Vagina (tissue), 2 donors: ENCODE data around the gene SCGB2B2. TPM values are rescaled to one million over a fixed set of nuclear protein-coding genes. Genes with fewer than 3 reads are reported as not detected.
"Not testable (repeated sequence)": the region's sequence is repeated elsewhere in the genome, so short reads cannot be mapped to it uniquely, and the experiment has no call there.

Source experiments
- DNase-seq, 2 donors: peaks; one replicate each; pipeline ENCODE4 v3.0.0-alpha.2; 2017; ENCODE audit errors: extremely low spot score in 2 of 2
- H3K27ac ChIP-seq: fragments of 200-600 bp; sonication (generic); one replicate; pipeline ENCODE4 v1.5.1; 2019
- H3K27me3 ChIP-seq: fragments of 200-600 bp; sonication (generic); one replicate; pipeline ENCODE4 v1.5.1; 2019
- H3K36me3 ChIP-seq, 2 donors: fragments of 200-600 bp; sonication (generic); one replicate each; pipeline ENCODE4 v1.5.1; 2017 to 2019
- H3K4me1 ChIP-seq: fragments of 200-600 bp; sonication (generic); one replicate; pipeline ENCODE4 v1.5.1; 2019
- H3K4me3 ChIP-seq, 2 donors: fragments of 200-600 bp; sonication (generic); 1 replicate in 1 of 2; 2 replicates in 1 of 2; pipeline ENCODE4 v1.5.1; 2016 to 2019
- H3K9me3 ChIP-seq: fragments of 200-600 bp; sonication (generic); one replicate; pipeline ENCODE4 v1.5.1; 2019
- POLR2A ChIP-seq, 2 donors: fragments of 450-650 bp; IDR thresholded peaks; one replicate each; pipeline ENCODE4 v1.6.1; 2017; ENCODE audit warnings: antibody characterized with exemption in 2 of 2, mild to moderate bottlenecking in 2 of 2, moderate library complexity in 2 of 2
- POLR2AphosphoS5 ChIP-seq, 2 donors: sonication (generic); formaldehyde crosslinking; IDR thresholded peaks; one replicate each; pipeline ENCODE4 v1.9.0; 2017; ENCODE audit warnings: antibody characterized with exemption in 2 of 2, mild to moderate bottlenecking in 2 of 2, low read depth in 1 of 2; ENCODE audit not compliant: insufficient read depth in 1 of 2
- intact Hi-C: fragments of 100-400 bp; cut with DNase I; formaldehyde crosslinking; loops from one replicate; pipeline ENCODE4 v1.15.1; 2023
- total RNA-seq: library from RNA; depleted of rRNA; stranded (reverse); fragments of >200 nt; gene quantifications from one replicate; pipeline ENCODE4 v1.2.3, GENCODE V29; 2016
- TF ChIP-seq, protein P1 (sequence below), 3 experiments: fragments of 450-650 bp in 2 of 3; fragments of 200-600 bp in 1 of 3; sonication (generic) in 1 of 3; IDR thresholded peaks; one replicate each; pipeline ENCODE4 v1.5.1; 2017 to 2019; ENCODE audit warnings: antibody characterized with exemption in 3 of 3, mild to moderate bottlenecking in 2 of 3, moderate library complexity in 2 of 3

SCGB2B2 gene
- total RNA-seq, 1 donor from 2014 or later = 0.49 TPM

DNA sequence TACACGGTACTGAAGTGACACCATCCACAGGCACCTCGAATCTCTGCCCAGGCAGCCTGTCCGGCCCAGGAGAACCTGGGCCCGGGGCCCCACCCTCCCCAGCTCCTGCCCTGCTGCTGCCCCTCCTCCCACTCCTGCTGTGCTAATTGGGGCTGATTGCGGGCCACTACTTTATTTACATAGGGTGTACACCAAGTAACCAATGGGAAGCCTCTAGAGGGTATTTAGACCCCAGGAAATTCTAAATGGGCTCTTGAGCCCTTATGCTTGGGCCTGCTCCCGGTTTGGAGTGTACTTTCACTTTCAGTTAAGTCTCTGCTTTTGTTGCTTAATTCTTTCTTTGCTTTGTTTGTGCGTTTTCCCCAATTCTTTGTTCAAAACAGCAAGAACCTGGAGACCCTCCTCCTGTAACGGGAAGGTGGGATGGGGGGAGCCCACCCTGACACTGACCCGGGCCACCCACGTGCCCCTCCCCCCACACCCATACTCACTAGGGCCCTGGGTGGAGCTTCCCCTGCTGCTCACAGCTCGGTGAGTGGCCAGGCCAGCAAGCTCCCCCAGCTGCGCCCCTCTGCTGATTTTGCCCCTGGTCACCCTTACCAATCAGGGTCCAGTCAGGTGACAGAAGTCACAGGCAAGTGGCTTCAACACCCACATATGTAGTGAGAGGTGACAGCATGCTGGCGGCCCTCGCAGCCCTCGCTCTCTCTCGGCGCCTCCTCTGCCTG is 9.4 kb downstream of the SCGB2B2 start:
- Histone ChIP-seq H3K36me3 (no peaks in the 10 kb centered on the region), H3K27me3 (no peaks in the 10 kb centered on the region), H3K4me3 (peak overlapping the region; percentile 32 to 40), H3K9me3 (no peaks in the 10 kb centered on the region), H3K27ac (no peak overlapping the region), H3K4me1 (peaks cover 11% of the 10 kb centered on the region)
- no peak for DNase-seq
- intact Hi-C loops = no loop called here
- no peak for TF ChIP-seq POLR2AphosphoS5 (IDR thresholded peaks at IDR 0.05; ENCODE audit: insufficient read depth in 1 of 2, low read depth in 1 of 2)
- TF ChIP-seq, protein P1, sequence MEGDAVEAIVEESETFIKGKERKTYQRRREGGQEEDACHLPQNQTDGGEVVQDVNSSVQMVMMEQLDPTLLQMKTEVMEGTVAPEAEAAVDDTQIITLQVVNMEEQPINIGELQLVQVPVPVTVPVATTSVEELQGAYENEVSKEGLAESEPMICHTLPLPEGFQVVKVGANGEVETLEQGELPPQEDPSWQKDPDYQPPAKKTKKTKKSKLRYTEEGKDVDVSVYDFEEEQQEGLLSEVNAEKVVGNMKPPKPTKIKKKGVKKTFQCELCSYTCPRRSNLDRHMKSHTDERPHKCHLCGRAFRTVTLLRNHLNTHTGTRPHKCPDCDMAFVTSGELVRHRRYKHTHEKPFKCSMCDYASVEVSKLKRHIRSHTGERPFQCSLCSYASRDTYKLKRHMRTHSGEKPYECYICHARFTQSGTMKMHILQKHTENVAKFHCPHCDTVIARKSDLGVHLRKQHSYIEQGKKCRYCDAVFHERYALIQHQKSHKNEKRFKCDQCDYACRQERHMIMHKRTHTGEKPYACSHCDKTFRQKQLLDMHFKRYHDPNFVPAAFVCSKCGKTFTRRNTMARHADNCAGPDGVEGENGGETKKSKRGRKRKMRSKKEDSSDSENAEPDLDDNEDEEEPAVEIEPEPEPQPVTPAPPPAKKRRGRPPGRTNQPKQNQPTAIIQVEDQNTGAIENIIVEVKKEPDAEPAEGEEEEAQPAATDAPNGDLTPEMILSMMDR (IDR thresholded peaks at IDR 0.05) = no peak
- TF ChIP-seq POLR2A (IDR thresholded peaks at IDR 0.05) = no peak

DNA sequence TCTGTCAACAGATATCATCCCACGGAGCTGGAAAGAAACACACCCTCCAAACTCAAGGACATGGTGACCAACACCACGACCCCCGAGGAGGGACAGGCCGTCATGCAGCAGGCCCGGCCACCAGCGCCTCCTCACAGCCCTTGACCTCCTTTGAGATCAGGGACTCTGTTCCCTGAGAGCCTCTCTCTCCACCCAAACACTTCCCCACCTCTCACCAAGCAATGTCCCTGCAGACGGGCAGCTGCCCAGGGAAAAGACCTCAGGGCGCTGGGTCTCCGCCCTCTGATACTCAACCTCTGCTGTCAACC is 10.0 kb downstream of the SCGB2B2 start:
- Histone ChIP-seq H3K36me3 (no peaks in the 10 kb centered on the region), H3K4me3 (peak overlapping the region; percentile 32 to 40), H3K27me3 (no peaks in the 10 kb centered on the region), H3K9me3 (no peaks in the 10 kb centered on the region), H3K4me1 (peaks cover 11% of the 10 kb centered on the region), H3K27ac (no peak overlapping the region)
- no peak for DNase-seq
- TF ChIP-seq, protein P1 (IDR thresholded peaks at IDR 0.05) = no peak
- no peak for TF ChIP-seq POLR2AphosphoS5 (IDR thresholded peaks at IDR 0.05; ENCODE audit: insufficient read depth in 1 of 2, low read depth in 1 of 2)
- no peak for TF ChIP-seq POLR2A (IDR thresholded peaks at IDR 0.05)
- intact Hi-C loops = no loop called here

DNA sequence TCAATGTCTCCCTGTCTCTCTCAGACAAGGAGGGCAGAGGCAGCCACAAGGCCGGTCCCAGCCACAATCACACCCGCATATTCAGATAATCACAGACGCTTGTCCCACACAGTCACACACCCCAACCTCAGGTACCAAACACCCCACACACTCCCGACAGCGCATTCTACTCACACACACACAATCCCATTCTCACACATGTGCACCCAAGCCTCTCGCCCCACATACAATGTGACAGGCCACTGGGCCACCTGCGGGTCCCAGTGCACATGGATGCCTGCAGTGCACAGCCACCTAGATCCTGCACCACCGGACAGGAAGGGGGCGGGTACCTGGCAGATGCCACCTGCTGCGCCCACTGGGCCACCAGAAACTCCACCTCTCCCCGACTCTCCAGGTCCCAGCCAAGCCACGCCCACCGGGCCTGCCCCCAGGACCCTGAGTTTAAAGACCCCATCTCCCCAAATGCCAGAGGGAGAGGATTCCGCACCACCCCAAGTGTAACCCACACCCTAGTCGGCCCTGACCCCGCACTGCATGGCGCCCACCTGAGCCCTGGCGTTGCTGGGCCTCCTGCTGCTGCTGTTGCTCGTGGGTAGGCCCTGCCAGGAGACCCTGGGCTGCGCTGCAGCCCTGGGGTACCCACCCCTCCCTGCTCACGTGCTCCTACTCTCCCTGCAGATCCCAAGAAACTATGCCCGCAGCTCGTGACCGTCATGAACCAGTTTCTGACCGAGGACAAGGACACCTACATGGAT is 10.6 kb downstream of the SCGB2B2 start:
- Histone ChIP-seq H3K36me3 (no peaks in the 10 kb centered on the region), H3K27me3 (no peaks in the 10 kb centered on the region), H3K27ac (no peak overlapping the region), H3K4me1 (peaks cover 11% of the 10 kb centered on the region), H3K9me3 (no peaks in the 10 kb centered on the region), H3K4me3 (no peak overlapping the region)
- DNase-seq = no peak
- intact Hi-C loops = no loop called here
- TF ChIP-seq POLR2AphosphoS5 (IDR thresholded peaks at IDR 0.05; ENCODE audit: insufficient read depth in 1 of 2, low read depth in 1 of 2) (no peak), POLR2A (IDR thresholded peaks at IDR 0.05) (no peak)
- TF ChIP-seq, protein P1 (IDR thresholded peaks at IDR 0.05) = no peak

DNA sequence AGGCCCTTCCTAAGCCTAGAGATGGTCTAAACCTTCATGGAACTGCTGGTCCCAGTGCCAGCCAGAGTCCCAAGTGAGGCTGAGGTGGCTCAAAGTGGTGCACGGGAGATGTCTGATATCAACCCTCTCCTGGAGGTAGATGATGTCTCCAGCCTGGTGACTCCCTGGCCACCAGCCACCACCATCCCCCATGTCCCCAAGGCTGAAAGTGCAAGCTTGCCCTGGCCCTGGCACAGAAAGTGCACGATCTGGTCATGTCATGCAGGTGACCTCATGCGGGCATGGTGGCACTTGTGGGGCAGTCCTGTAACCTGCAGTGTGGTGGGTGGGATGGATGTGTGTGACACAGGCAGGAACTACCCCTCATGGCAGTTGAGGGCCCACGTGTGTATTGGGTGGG is 11.7 kb downstream of the SCGB2B2 start:
- H3K9me3 ChIP-seq, DNase-seq, H3K36me3 ChIP-seq, intact Hi-C loops, H3K4me3 ChIP-seq, H3K27me3 ChIP-seq, H3K27ac ChIP-seq: not testable (repeated sequence)
- peaks cover 11% of the 10 kb centered on the region for H3K4me1 ChIP-seq

DNA sequence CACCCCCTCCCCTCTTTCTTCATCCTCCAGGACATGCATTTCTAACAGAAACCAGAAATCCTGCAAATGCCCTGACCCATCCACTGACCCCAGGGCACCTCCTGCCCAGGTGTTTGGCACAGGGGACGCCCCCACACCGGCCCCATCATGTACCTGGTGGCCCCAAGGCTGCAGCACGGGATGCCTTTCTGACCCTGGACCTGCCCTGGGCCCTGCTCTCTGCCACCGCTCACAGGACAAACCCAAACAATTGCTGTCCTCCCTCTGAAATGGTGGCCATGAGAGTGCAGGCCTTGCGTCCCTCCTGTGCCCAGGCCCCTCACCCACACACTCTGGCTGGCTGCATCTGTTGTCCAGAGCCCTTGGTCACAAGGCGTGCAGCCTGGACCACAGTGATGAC is 12.1 kb downstream of the SCGB2B2 start:
- no peaks in the 10 kb centered on the region for H3K36me3 ChIP-seq
- no peak for DNase-seq
- H3K27ac ChIP-seq = no peak overlapping the region
- no peaks in the 10 kb centered on the region for H3K9me3 ChIP-seq
- no peak overlapping the region for H3K4me3 ChIP-seq
- peaks cover 11% of the 10 kb centered on the region for H3K4me1 ChIP-seq
- no peak for TF ChIP-seq POLR2A (IDR thresholded peaks at IDR 0.05)
- TF ChIP-seq, protein P1 (IDR thresholded peaks at IDR 0.05) = no peak
- TF ChIP-seq POLR2AphosphoS5 (IDR thresholded peaks at IDR 0.05; ENCODE audit: insufficient read depth in 1 of 2, low read depth in 1 of 2) = no peak
- no peaks in the 10 kb centered on the region for H3K27me3 ChIP-seq
- intact Hi-C loops = no loop called here
